H1 (cell line): Measurements from ENCODE around the gene NKAIN2. TPM values are rescaled to one million over a fixed set of nuclear protein-coding genes. Genes with fewer than 3 reads are reported as not detected.

Source experiments
- CTCF ChIA-PET: fragments of 300-600 bp; sonication (Branson Sonifier 250); formaldehyde crosslinking; loops from one replicate; lab custom pipeline; 2021; ENCODE audit not compliant: partially characterized antibody; lab: Charles Lee
- POLR2A ChIA-PET: fragments of 300-600 bp; sonication (Branson Sonifier 250); formaldehyde crosslinking; loops from one replicate; lab custom pipeline; 2021; ENCODE audit warnings: inconsistent platforms; ENCODE audit not compliant: partially characterized antibody; lab: Charles Lee
- DNase-seq, 2 experiments: peaks; one replicate each; pipeline versions ENCODE4 v3.0.0 to v3.0.0-alpha.2; 2010 to 2022; ENCODE audit warnings: low spot score in 2 of 2, low read depth in 1 of 2, mixed read lengths in 1 of 2
- FAIRE-seq: peaks from 2 replicates; lab custom pipeline; 2011; peaks lifted over from hg19 to GRCh38; lab: Jason Lieb, UNC
- H2AFZ ChIP-seq: 2 replicates; pipeline ENCODE4 v1.8.1; 2012; ENCODE audit warnings: low read length, inconsistent platforms
- H2AK5ac ChIP-seq: 2 replicates; pipeline ENCODE4 v1.6.1; 2013; ENCODE audit warnings: low read depth, low read length
- H2BK120ac ChIP-seq: replicated peaks from 2 replicates; pipeline ENCODE3; 2013; ENCODE audit warnings: low read depth, low read length, inconsistent platforms
- H2BK12ac ChIP-seq: 2 replicates; pipeline ENCODE4 v1.6.1; 2013; ENCODE audit warnings: low read depth, low read length
- H2BK15ac ChIP-seq: 2 replicates; pipeline ENCODE4 v1.6.1; 2013; ENCODE audit warnings: low read length
- H2BK20ac ChIP-seq: 2 replicates; pipeline ENCODE4 v1.6.1; 2013; ENCODE audit warnings: low read length
- H2BK5ac ChIP-seq: 2 replicates; pipeline ENCODE4 v1.6.1; 2013; ENCODE audit warnings: low read depth, low read length
- H3K14ac ChIP-seq: 2 replicates; pipeline ENCODE4 v1.6.1; 2013; ENCODE audit warnings: inconsistent platforms; ENCODE audit not compliant: insufficient read length
- H3K18ac ChIP-seq: 2 replicates; pipeline ENCODE4 v1.6.1; 2013; ENCODE audit warnings: low read length; ENCODE audit errors: extremely low read depth
- H3K23ac ChIP-seq: 2 replicates; pipeline ENCODE4 v1.6.1; 2013; ENCODE audit warnings: inconsistent platforms; ENCODE audit not compliant: insufficient read length
- H3K23me2 ChIP-seq: 2 replicates; pipeline ENCODE4 v1.6.1; 2013; ENCODE audit warnings: low read depth, low read length
- H3K27ac ChIP-seq: 2 replicates; pipeline ENCODE4 v1.6.1; 2011; ENCODE audit warnings: low read depth, low read length, inconsistent platforms
- H3K27me3 ChIP-seq, 4 experiments: replicated peaks in 1 of 4; 1 replicate in 1 of 4; 2 replicates in 3 of 4; pipeline versions ENCODE4 v1.6.1 to v1.8.1; 2011 to 2013; ENCODE audit warnings: low read length in 3 of 4, mild to moderate bottlenecking in 3 of 4, inconsistent platforms in 2 of 4, mixed read lengths in 2 of 4, moderate library complexity in 1 of 4; ENCODE audit not compliant: control insufficient read depth in 3 of 4, insufficient read depth in 3 of 4; ENCODE audit errors: extremely low read depth in 1 of 4
- H3K36me3 ChIP-seq, 4 experiments: 2 replicates each; pipeline versions ENCODE4 v1.6.1 to v1.8.1; 2011 to 2013; ENCODE audit warnings: mild to moderate bottlenecking in 4 of 4, low read length in 3 of 4, moderate library complexity in 2 of 4, control low read depth in 1 of 4, inconsistent platforms in 1 of 4; ENCODE audit not compliant: insufficient read depth in 4 of 4, control insufficient read depth in 2 of 4
- H3K4ac ChIP-seq: replicated peaks from 2 replicates; pipeline ENCODE3; 2013; ENCODE audit warnings: low read length, low read depth, mixed read lengths, inconsistent platforms; ENCODE audit not compliant: insufficient read length
- H3K4me1 ChIP-seq, 4 experiments: replicated peaks in 1 of 4; 1 replicate in 1 of 4; 2 replicates in 3 of 4; pipeline versions ENCODE4 v1.6.1 to v1.8.1; 2011 to 2013; ENCODE audit warnings: low read length in 3 of 4, inconsistent platforms in 2 of 4, mixed read lengths in 1 of 4; ENCODE audit not compliant: insufficient read depth in 4 of 4, control insufficient read depth in 3 of 4
- H3K4me2 ChIP-seq, 2 experiments: 2 replicates each; pipeline versions ENCODE4 v1.6.1 to v1.8.1; 2011 to 2013; ENCODE audit warnings: low read depth in 2 of 2, low read length in 2 of 2, control low read depth in 1 of 2, inconsistent platforms in 1 of 2, mild to moderate bottlenecking in 1 of 2; ENCODE audit not compliant: insufficient read depth in 1 of 2
- H3K4me3 ChIP-seq, 4 experiments: fragments of 200-600, 300-600 bp in 1 of 4; sonication (generic), shearing (Covaris generic), sonication (Bioruptor Twin) in 1 of 4; 2 replicates each; pipeline versions ENCODE4 v1.5.1 to v1.8.1; 2011 to 2016; ENCODE audit warnings: low read length in 4 of 4, low read depth in 3 of 4, control low read depth in 2 of 4, inconsistent platforms in 2 of 4, mild to moderate bottlenecking in 2 of 4, mixed read lengths in 1 of 4, moderate library complexity in 1 of 4; ENCODE audit not compliant: insufficient read depth in 2 of 4; ENCODE audit errors: extremely low read depth in 1 of 4
- H3K56ac ChIP-seq: replicated peaks from 2 replicates; pipeline ENCODE3; 2013; ENCODE audit warnings: low read depth, mild to moderate bottlenecking, mixed read lengths, low read length, inconsistent platforms; ENCODE audit not compliant: insufficient read length
- H3K79me1 ChIP-seq: 2 replicates; pipeline ENCODE4 v1.6.1; 2013; ENCODE audit warnings: low read depth, low read length, control low read depth
- H3K79me2 ChIP-seq, 2 experiments: 2 replicates each; pipeline versions ENCODE4 v1.6.1 to v1.8.1; 2012 to 2013; ENCODE audit warnings: low read length in 2 of 2, mild to moderate bottlenecking in 2 of 2, inconsistent platforms in 1 of 2; ENCODE audit not compliant: insufficient read depth in 2 of 2, control insufficient read depth in 1 of 2
- H3K9ac ChIP-seq, 4 experiments: replicated peaks in 1 of 4; 1 replicate in 1 of 4; 2 replicates in 3 of 4; pipeline versions ENCODE4 v1.6.1 to v1.8.1; 2011 to 2013; ENCODE audit warnings: low read depth in 3 of 4, low read length in 3 of 4, control low read depth in 2 of 4, mild to moderate bottlenecking in 2 of 4, moderate library complexity in 2 of 4, inconsistent platforms in 1 of 4; ENCODE audit errors: extremely low read depth in 1 of 4
- H3K9me3 ChIP-seq, 2 experiments: 2 replicates each; pipeline versions ENCODE4 v1.6.1 to v1.8.1; 2012 to 2013; ENCODE audit warnings: mild to moderate bottlenecking in 2 of 2, moderate library complexity in 2 of 2, control low read depth in 1 of 2, inconsistent platforms in 1 of 2, low read depth in 1 of 2, low read length in 1 of 2, mixed read lengths in 1 of 2; ENCODE audit not compliant: insufficient read depth in 2 of 2
- H4K20me1 ChIP-seq, 2 experiments: replicated peaks in 1 of 2; 2 replicates each; pipeline versions ENCODE3 to v1.8.1; 2011 to 2013; ENCODE audit warnings: inconsistent platforms in 2 of 2, low read length in 2 of 2, mild to moderate bottlenecking in 1 of 2; ENCODE audit not compliant: insufficient read depth in 2 of 2, control insufficient read depth in 1 of 2
- H4K5ac ChIP-seq: 2 replicates; pipeline ENCODE4 v1.6.1; 2013; ENCODE audit warnings: low read length, low read depth, mixed read lengths, inconsistent platforms; ENCODE audit not compliant: insufficient read length
- H4K8ac ChIP-seq: 2 replicates; pipeline ENCODE4 v1.8.0; 2013; ENCODE audit warnings: mild to moderate bottlenecking, moderate library complexity, low read length, inconsistent platforms; ENCODE audit not compliant: insufficient read depth; ENCODE audit errors: extremely low read depth
- H4K91ac ChIP-seq: replicated peaks from 2 replicates; pipeline ENCODE3; 2013; ENCODE audit warnings: low read length, mixed read lengths, inconsistent platforms; ENCODE audit not compliant: insufficient read length
- CBX8 ChIP-seq: fragments of 300-800, 300-1000 bp; sonication (generic); IDR thresholded peaks from 2 replicates; pipeline ENCODE4 v1.7.1; 2016; ENCODE audit warnings: low read depth, low read length, borderline replicate concordance
- CHD1 ChIP-seq: IDR thresholded peaks from 2 replicates; pipeline ENCODE4 v1.6.1; 2012; ENCODE audit warnings: low read depth, low read length, improper control_type of control experiment
- HDAC2 ChIP-seq, 2 experiments: fragments of 300-600 bp in 1 of 2; sonication (generic) in 1 of 2; IDR thresholded peaks; 2 replicates each; pipeline ENCODE4 v1.6.1; 2011 to 2012; ENCODE audit warnings: low read depth in 2 of 2, low read length in 2 of 2, mild to moderate bottlenecking in 2 of 2, moderate library complexity in 2 of 2, borderline replicate concordance in 1 of 2, inconsistent platforms in 1 of 2
- polyA plus RNA-seq, 7 experiments: library from polyadenylated mRNA; depleted of rRNA in 3 of 7; stranded (reverse) in 5 of 7; unstranded in 2 of 7; fragments of >200 nt in 5 of 7; fragments of 200-250 nt in 2 of 7; gene quantifications; 1 replicate in 5 of 7; 2 replicates in 1 of 7; 4 replicates in 1 of 7; pipeline versions ENCODE4 v1.2.1 to v1.2.3, GENCODE V29; 2011 to 2013; ENCODE audit warnings: missing spikeins in 2 of 7, mixed read lengths in 2 of 7
- total RNA-seq: library from RNA; stranded (reverse); fragmentation: NEBNext Ultra II Directional; extraction: Animal tissue kit (Norgen Biotek cat#: 25700); gene quantifications from 2 replicates; pipeline ENCODE4 v1.2.1, GENCODE V29; 2021

The NKAIN2 gene
- total and polyA plus RNA-seq, 2 of the 8 experiments (the other 6 are each of a cell fraction or from before 2014, with no cell fraction given), result 0.20 to 0.34 TPM

GRCh38 chr6:124539096-124539495, 735.4 kb downstream of the NKAIN2 start:
- Histone ChIP-seq H2BK120ac (no peak overlapping the region), H3K27me3 (peaks cover 0 to 1% (median 0%) of the 10 kb centered on the region in 4 experiments; a peak in 1 of 7 replicates), H2AK5ac (no peak overlapping the region), H2AFZ (no peak overlapping the region), H3K27ac (no peak overlapping the region), H4K20me1 (no peaks in the 10 kb centered on the region), H2BK20ac (no peak overlapping the region), H3K4me1 (peaks cover 0 to 5% (median 0%) of the 10 kb centered on the region in 4 experiments; a peak in 1 of 7 replicates), H3K36me3 (no peaks in the 10 kb centered on the region), H3K9ac (no peak overlapping the region), H3K79me2 (no peaks in the 10 kb centered on the region), H4K8ac (no peak overlapping the region), H3K79me1 (no peaks in the 10 kb centered on the region), H2BK5ac (no peak overlapping the region), H3K18ac (no peak overlapping the region), H3K4me2 (no peak overlapping the region), H2BK12ac (no peak overlapping the region), H3K23ac (no peak overlapping the region), H4K91ac (no peak overlapping the region), H3K23me2 (no peaks in the 10 kb centered on the region), H3K4me3 (no peak overlapping the region), H3K56ac (no peak overlapping the region), H3K14ac (no peak overlapping the region), H2BK15ac (no peak overlapping the region), H3K9me3 (no peaks in the 10 kb centered on the region), H4K5ac (no peak overlapping the region), H3K4ac (no peak overlapping the region)
- no peak for TF ChIP-seq HDAC2 (IDR thresholded peaks at IDR 0.05; ENCODE audit: borderline replicate concordance in 1 of 2, low read depth in 2 of 2, low read length in 2 of 2)
- no peak for TF ChIP-seq CHD1
- TF ChIP-seq CBX8, result no peak
- DNase-seq (no peak), FAIRE-seq (no peak)
- CTCF ChIA-PET, result no interaction called here
- POLR2A ChIA-PET, result no interaction called here
